HFF-Myc (cell line): ENCODE measurements around the gene PDLIM5.

Experiments used
- DNase-seq: peaks from one replicate; pipeline ENCODE4 v3.0.0-alpha.2; 2011; ENCODE audit warnings: low read depth; ENCODE audit errors: extremely low read depth
- H3K4me3 ChIP-seq: replicated peaks from 2 replicates; pipeline ENCODE4 v1.5.1; 2011; ENCODE audit warnings: low read depth, mild to moderate bottlenecking, control low read depth, low read length
- TF ChIP-seq, protein P1 (sequence below): IDR thresholded peaks from 2 replicates; pipeline ENCODE4 v1.5.1; 2012; ENCODE audit warnings: mild to moderate bottlenecking, low read depth, low read length, control low read depth; ENCODE audit errors: missing control alignments

Gene PDLIM5

DNA sequence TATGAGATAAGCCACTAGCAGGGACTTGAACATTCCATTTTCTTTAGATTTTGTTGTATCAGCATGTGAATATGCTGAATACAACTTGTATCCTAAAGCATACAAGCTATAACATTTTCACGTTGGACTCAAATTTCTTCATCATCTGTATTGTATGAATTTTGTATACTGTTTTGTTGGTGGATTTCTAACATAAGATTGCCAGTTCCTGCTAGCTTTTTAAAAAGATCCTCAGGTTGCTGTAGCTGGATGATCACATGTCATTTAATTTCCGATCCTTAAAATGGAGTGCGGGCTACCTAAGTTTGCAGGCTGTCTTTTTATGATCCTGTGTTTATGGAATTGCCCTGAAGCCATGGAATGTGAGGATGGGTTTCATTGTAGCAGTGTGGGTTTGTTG is 6.9 kb downstream of the PDLIM5 start:
- DNase-seq, result no peak
- TF ChIP-seq, protein P1, sequence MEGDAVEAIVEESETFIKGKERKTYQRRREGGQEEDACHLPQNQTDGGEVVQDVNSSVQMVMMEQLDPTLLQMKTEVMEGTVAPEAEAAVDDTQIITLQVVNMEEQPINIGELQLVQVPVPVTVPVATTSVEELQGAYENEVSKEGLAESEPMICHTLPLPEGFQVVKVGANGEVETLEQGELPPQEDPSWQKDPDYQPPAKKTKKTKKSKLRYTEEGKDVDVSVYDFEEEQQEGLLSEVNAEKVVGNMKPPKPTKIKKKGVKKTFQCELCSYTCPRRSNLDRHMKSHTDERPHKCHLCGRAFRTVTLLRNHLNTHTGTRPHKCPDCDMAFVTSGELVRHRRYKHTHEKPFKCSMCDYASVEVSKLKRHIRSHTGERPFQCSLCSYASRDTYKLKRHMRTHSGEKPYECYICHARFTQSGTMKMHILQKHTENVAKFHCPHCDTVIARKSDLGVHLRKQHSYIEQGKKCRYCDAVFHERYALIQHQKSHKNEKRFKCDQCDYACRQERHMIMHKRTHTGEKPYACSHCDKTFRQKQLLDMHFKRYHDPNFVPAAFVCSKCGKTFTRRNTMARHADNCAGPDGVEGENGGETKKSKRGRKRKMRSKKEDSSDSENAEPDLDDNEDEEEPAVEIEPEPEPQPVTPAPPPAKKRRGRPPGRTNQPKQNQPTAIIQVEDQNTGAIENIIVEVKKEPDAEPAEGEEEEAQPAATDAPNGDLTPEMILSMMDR, result no peak

DNA sequence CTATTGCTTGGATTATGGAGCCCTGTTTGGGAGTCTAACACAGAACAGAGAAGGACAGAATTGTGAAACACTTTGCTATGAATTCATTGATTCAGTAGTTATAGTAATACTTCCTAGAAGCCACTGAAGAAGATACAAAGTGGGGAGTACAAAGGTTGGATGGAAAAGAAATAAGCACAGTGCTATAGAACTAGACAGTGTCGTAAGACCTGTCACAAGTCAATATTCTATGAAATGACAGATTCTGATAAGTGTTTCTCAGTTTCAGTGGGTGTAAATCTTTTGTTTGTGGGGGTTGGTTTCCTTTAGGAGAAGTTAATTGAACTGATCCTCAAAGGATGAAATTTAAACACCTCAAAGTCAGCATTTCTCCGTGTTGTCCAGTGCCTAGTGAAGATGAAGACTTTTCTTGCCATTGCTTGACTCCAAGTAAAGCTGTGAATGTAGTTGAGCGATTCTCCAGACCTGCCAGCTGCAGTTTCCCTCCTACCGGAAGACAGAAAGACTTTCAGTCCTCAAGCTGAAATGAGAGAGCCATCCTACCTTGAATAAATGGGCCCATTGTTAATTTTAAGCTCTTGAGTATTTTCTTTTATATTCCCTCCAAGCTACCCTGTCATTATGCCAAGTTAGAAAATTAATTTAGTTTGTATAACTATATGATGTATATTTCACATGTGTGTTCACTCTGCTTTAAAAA is 7.9 kb downstream of the PDLIM5 start:
- TF ChIP-seq, protein P1, result no peak
- H3K4me3 ChIP-seq, result no peak overlapping the region
- DNase-seq, result no peak

More for the DNA sequence above, 6.9 kb downstream of the PDLIM5 start:
- no peak overlapping the region for H3K4me3 ChIP-seq

DNA sequence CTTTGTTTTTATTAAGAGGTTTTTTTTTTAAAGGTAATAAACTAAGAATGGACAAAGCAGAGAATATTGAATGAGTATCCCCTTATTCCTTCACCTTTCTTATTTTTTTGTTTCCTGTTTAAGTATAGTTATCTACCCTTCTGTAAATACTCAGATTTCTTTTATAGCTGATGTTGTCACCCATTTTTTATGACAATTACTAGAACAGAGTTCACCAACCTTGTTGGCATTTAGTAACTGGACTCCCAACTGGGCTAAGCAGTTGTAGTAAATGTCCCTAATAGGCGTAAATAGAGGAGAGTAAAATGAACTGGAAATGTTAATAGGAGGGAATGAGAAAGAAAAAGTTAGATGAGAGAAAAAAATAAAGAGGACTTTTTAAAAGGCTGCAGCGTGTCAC is 9.8 kb downstream of the PDLIM5 start:
- DNase-seq, result no peak
- TF ChIP-seq, protein P1, result no peak
- H3K4me3 ChIP-seq, result no peak overlapping the region

DNA sequence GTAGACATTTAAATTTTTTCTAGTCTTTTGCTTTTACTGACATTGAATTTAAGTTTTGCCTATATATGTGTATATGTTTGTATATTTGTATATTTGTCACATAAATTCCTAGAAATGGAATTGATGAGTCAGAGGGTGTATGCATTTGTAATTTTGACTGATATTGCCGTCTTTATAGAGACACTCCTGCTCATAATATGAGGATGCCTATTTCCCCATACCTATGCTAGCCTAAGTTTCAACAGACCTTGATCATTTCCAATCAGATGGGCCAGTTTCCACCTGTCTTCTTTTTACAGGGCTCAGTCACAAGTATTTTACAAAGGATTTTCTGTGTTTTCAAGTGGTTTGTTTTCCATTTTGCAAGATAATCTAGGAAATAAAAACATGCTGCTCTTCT is 10.8 kb downstream of the PDLIM5 start:
- no peak for DNase-seq
- TF ChIP-seq, protein P1, result no peak
- H3K4me3 ChIP-seq, result no peak overlapping the region

DNA sequence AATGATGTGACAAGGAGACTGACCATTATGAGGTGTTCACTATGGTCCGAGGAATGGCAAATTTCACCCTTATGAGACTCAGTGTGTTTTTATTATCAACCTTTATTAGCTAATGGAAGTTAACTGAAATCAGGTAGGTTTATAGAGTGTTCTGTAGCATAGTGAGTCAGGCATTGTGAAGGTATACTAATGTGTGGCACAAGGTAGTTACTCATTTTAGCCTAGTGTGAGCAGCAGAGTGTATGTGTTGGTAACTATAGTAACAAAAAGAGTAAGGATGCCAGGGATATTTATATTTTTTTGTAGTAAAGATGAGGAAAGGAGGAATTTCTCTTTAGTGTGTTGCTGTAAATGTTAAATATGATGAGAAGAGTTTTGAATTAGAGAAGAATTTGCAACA is 12.0 kb downstream of the PDLIM5 start:
- TF ChIP-seq, protein P1, result no peak
- H3K4me3 ChIP-seq, result no peak overlapping the region
- no peak for DNase-seq

DNA sequence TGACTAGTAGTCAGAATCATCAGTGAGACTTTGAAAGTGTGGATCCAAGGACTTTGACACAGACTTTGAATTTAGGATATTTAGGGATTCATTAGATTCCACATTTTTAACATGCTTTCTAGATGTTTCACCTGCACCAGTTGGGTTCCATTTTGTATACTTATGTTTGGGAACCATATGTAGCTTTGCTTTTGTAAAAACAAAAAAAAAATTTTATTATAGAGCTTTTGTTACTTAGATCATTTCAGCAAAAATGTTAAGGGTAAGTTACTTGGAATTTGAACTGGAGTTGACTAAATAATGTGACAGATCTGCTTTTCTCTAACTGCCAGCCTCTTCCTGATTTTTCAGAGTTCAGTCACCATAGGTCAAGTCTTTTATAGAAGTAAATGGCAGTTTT is 14.6 kb downstream of the PDLIM5 start:
- H3K4me3 ChIP-seq, result no peak overlapping the region
- TF ChIP-seq, protein P1, result no peak
- no peak for DNase-seq

DNA sequence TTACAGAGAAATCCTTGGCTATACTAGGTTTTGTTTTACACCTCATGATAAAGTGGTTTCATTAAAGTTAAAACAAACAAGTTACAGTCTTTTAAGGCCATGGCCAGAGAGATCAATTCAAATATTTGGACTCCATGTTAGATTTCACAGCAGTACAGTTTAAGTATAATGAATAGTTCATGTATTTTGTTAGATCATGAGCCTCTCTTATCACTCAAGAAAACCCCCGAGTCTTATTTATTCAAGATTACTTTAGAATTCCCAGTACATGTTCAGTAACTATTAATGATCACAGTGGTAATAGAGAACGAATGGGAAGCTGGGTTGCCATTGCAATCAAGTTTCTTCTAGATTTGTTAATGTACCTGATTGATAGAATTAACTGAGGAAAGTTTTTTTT is 15.2 kb downstream of the PDLIM5 start:
- TF ChIP-seq, protein P1, result no peak
- no peak for DNase-seq
- no peak overlapping the region for H3K4me3 ChIP-seq
